ENCODE data around the gene PLA1A.

GRCh38 chr3:119600732-119601131 is 3.0 kb downstream of the PLA1A start:
- TF ChIP-seq SUZ12 (IDR thresholded peaks at IDR 0.05; ENCODE audit: extremely low read depth, insufficient read depth, insufficient read length) (no peak), ZNF274 (IDR thresholded peaks at IDR 0.05; ENCODE audit: low read depth, low read length) (no peak)
